Measurements from ENCODE around the gene CACNB2. TPM values are rescaled to one million over a fixed set of nuclear protein-coding genes. Genes with fewer than 3 reads are reported as not detected.
A peak's percentile ranks its signal among the peaks of the same experiment; 100 is the strongest.

Gene CACNB2
- total RNA-seq, 1 experiment from 2014 or later = 3.2 TPM

GRCh38 chr10:18463673-18464211, 323.5 kb downstream of the CACNB2 start:
- no peak overlapping the region for H3K4me3 Mint-ChIP-seq
- no peaks in the 10 kb centered on the region for H3K4me1 Mint-ChIP-seq
- DNase-seq (ENCODE audit: low spot score) (no peak), ATAC-seq (no peak)
- H3K9me3 Mint-ChIP-seq = no peaks in the 10 kb centered on the region
- ChIA-PET CTCF (no interaction called here), POLR2A (no interaction called here)
- H3K27ac Mint-ChIP-seq = no peak overlapping the region
- no peak for TF ChIP-seq TP53 (CRISPR knock-in tag; IDR thresholded peaks at IDR 0.05)
- TF ChIP-seq JAZF1 (CRISPR knock-in tag; IDR thresholded peaks at IDR 0.05) = no peak
- no peak for TF ChIP-seq STAT6 (CRISPR knock-in tag; conservative IDR thresholded peaks at IDR 0.05; ENCODE audit: low read depth)
- TF ChIP-seq NR2C2 (CRISPR knock-in tag; IDR thresholded peaks at IDR 0.05) = no peak
- no peak for TF ChIP-seq ZNF232 (CRISPR knock-in tag; IDR thresholded peaks at IDR 0.05)
- no peak for TF ChIP-seq GTF2I (CRISPR knock-in tag; conservative IDR thresholded peaks at IDR 0.05)
- H3K27me3 Mint-ChIP-seq (ENCODE audit: low read depth) = no peaks in the 10 kb centered on the region
- no peaks in the 10 kb centered on the region for H3K36me3 Mint-ChIP-seq

- CTCF ChIA-PET = no interaction called here
- Mint-ChIP-seq H3K27ac (no peak overlapping the region), H3K9me3 (no peaks in the 10 kb centered on the region), H3K4me3 (no peak overlapping the region), H3K4me1 (peaks cover 4% of the 10 kb centered on the region), H3K36me3 (no peaks in the 10 kb centered on the region), H3K27me3 (ENCODE audit: low read depth) (no peaks in the 10 kb centered on the region)
- POLR2A ChIA-PET = no interaction called here
- no peak for TF ChIP-seq E2F5 (CRISPR knock-in tag; IDR thresholded peaks at IDR 0.05)
- no peak for TF ChIP-seq SMAD3 (CRISPR knock-in tag; IDR thresholded peaks at IDR 0.05; ENCODE audit: borderline replicate concordance)
- no peak for TF ChIP-seq ZSCAN18 (CRISPR knock-in tag; IDR thresholded peaks at IDR 0.05)
- no peak for TF ChIP-seq ZBTB43 (CRISPR knock-in tag; IDR thresholded peaks at IDR 0.05)
- no peak for ATAC-seq
- no peak for DNase-seq (ENCODE audit: low spot score)
Measured at GRCh38 chr10:18469125-18469524, 328.9 kb downstream of the CACNB2 start.

GRCh38 chr10:18472977-18473376, 332.8 kb downstream of the CACNB2 start:
- DNase-seq (ENCODE audit: low spot score) = peak; percentile 21
- no peaks in the 10 kb centered on the region for H3K9me3 Mint-ChIP-seq
- H3K4me1 Mint-ChIP-seq = peaks cover 24% of the 10 kb centered on the region
- ATAC-seq = no peak; the same call in 1 of the 2 replicates
- TF ChIP-seq CBFB (CRISPR knock-in tag; IDR thresholded peaks at IDR 0.05; ENCODE audit: low read depth) = no peak
- no peak for TF ChIP-seq FOXP1 (CRISPR knock-in tag; IDR thresholded peaks at IDR 0.05; ENCODE audit: borderline replicate concordance)
- TF ChIP-seq CDX4 (CRISPR knock-in tag; IDR thresholded peaks at IDR 0.05; ENCODE audit: borderline replicate concordance) = no peak
- TF ChIP-seq RELA (CRISPR knock-in tag; IDR thresholded peaks at IDR 0.05; ENCODE audit: borderline replicate concordance) = no peak
- TF ChIP-seq ZNF512 (CRISPR knock-in tag; IDR thresholded peaks at IDR 0.05; ENCODE audit: borderline replicate concordance) = no peak
- no peak for TF ChIP-seq MAX (CRISPR knock-in tag; IDR thresholded peaks at IDR 0.05)
- TF ChIP-seq ZNF416 (CRISPR knock-in tag; IDR thresholded peaks at IDR 0.05) = no peak
- H3K27ac Mint-ChIP-seq = no peak overlapping the region
- no peaks in the 10 kb centered on the region for H3K36me3 Mint-ChIP-seq
- ChIA-PET POLR2A (no interaction called here), CTCF (no interaction called here)
- H3K4me3 Mint-ChIP-seq = no peak overlapping the region
- no peaks in the 10 kb centered on the region for H3K27me3 Mint-ChIP-seq (ENCODE audit: low read depth)
